GM21367 (cell line): ENCODE results near the gene MEGF10.

Experiments used
- ATAC-seq: cut with Tn5 transposase; IDR thresholded peaks from one replicate; pipeline ENCODE4 v1.9.1; 2021; ENCODE audit not compliant: unreplicated experiment

The MEGF10 gene

GRCh38 chr5:127434588-127434987, 144.0 kb downstream of the MEGF10 start:
- no peak for ATAC-seq

GRCh38 chr5:127435821-127436220, 145.2 kb downstream of the MEGF10 start:
- ATAC-seq: no peak

- no peak for ATAC-seq
Observed at GRCh38 chr5:127439644-127440043, 149.0 kb downstream of the MEGF10 start.

- ATAC-seq: no peak
Observed at GRCh38 chr5:127440831-127441230, 150.2 kb downstream of the MEGF10 start.

- ATAC-seq: no peak
Observed at GRCh38 chr5:127441799-127442484, 151.3 kb downstream of the MEGF10 start.

GRCh38 chr5:127444171-127444570, 153.6 kb downstream of the MEGF10 start:
- no peak for ATAC-seq

GRCh38 chr5:127445328-127445727, 154.7 kb downstream of the MEGF10 start:
- ATAC-seq: no peak

- no peak for ATAC-seq
Observed at GRCh38 chr5:127446626-127447025, 156.0 kb downstream of the MEGF10 start.

- ATAC-seq: no peak
Observed at GRCh38 chr5:127447827-127448226, 157.2 kb downstream of the MEGF10 start.

- no peak for ATAC-seq
Observed at GRCh38 chr5:127450046-127450445, 159.4 kb downstream of the MEGF10 start.

- ATAC-seq: no peak
Observed at GRCh38 chr5:127451096-127451495, 160.5 kb downstream of the MEGF10 start.

- no peak for ATAC-seq
Observed at GRCh38 chr5:127452626-127453025, 162.0 kb downstream of the MEGF10 start.

- no peak for ATAC-seq
Observed at GRCh38 chr5:127471211-127471610, 180.6 kb downstream of the MEGF10 start.

- ATAC-seq: no peak
Observed at GRCh38 chr5:127472700-127473099, 182.1 kb downstream of the MEGF10 start.

GRCh38 chr5:127486471-127486870, 195.9 kb downstream of the MEGF10 start:
- ATAC-seq: no peak

GRCh38 chr5:127492854-127493738, 202.5 kb downstream of the MEGF10 start:
- no peak for ATAC-seq

GRCh38 chr5:127498548-127498947, 208.0 kb downstream of the MEGF10 start:
- ATAC-seq: no peak

- no peak for ATAC-seq
Observed at GRCh38 chr5:127505905-127506304, 215.3 kb downstream of the MEGF10 start.

- ATAC-seq: no peak
Observed at GRCh38 chr5:127506616-127507015, 216.0 kb downstream of the MEGF10 start.

GRCh38 chr5:127508644-127509373, 218.2 kb downstream of the MEGF10 start:
- ATAC-seq: no peak
